PFSK-1 (cell line): ENCODE data around the gene NRP2.

Experiments
- FOXP2 ChIP-seq: optimal IDR thresholded peaks from 2 replicates; pipeline ENCODE3; 2011; ENCODE audit warnings: borderline replicate concordance, control low read depth, inconsistent platforms; ENCODE audit not compliant: insufficient read depth; ENCODE audit errors: extremely low read length, extremely low read depth
- POLR2AphosphoS5 ChIP-seq: IDR thresholded peaks from 2 replicates; pipeline ENCODE4 v1.6.1; 2012; ENCODE audit warnings: low read depth, mild to moderate bottlenecking, control low read depth, low read length, moderate library complexity
- SIN3A ChIP-seq: IDR thresholded peaks from 2 replicates; pipeline ENCODE4 v1.6.1; 2012; ENCODE audit warnings: mild to moderate bottlenecking, low read length, moderate library complexity, borderline replicate concordance; ENCODE audit not compliant: insufficient read depth
- TAF1 ChIP-seq: IDR thresholded peaks from 2 replicates; pipeline ENCODE4 v1.6.1; 2012; ENCODE audit warnings: low read length, control low read depth, borderline replicate concordance; ENCODE audit not compliant: insufficient read depth
- TF ChIP-seq, protein P1 (sequence below), 2 experiments: IDR thresholded peaks; 2 replicates each; pipeline versions ENCODE4 v1.6.1 to v1.8.0; 2011 to 2012; ENCODE audit warnings: low read depth in 2 of 2, low read length in 2 of 2, control low read depth in 1 of 2, inconsistent platforms in 1 of 2, mild to moderate bottlenecking in 1 of 2, moderate library complexity in 1 of 2; ENCODE audit not compliant: insufficient read depth in 1 of 2

The NRP2 gene

GRCh38 chr2:205758051-205758450, 75.8 kb downstream of the NRP2 start:
- TF ChIP-seq TAF1 = no peak
- TF ChIP-seq FOXP2 = no peak
- TF ChIP-seq SIN3A = no peak
- TF ChIP-seq, protein P1, sequence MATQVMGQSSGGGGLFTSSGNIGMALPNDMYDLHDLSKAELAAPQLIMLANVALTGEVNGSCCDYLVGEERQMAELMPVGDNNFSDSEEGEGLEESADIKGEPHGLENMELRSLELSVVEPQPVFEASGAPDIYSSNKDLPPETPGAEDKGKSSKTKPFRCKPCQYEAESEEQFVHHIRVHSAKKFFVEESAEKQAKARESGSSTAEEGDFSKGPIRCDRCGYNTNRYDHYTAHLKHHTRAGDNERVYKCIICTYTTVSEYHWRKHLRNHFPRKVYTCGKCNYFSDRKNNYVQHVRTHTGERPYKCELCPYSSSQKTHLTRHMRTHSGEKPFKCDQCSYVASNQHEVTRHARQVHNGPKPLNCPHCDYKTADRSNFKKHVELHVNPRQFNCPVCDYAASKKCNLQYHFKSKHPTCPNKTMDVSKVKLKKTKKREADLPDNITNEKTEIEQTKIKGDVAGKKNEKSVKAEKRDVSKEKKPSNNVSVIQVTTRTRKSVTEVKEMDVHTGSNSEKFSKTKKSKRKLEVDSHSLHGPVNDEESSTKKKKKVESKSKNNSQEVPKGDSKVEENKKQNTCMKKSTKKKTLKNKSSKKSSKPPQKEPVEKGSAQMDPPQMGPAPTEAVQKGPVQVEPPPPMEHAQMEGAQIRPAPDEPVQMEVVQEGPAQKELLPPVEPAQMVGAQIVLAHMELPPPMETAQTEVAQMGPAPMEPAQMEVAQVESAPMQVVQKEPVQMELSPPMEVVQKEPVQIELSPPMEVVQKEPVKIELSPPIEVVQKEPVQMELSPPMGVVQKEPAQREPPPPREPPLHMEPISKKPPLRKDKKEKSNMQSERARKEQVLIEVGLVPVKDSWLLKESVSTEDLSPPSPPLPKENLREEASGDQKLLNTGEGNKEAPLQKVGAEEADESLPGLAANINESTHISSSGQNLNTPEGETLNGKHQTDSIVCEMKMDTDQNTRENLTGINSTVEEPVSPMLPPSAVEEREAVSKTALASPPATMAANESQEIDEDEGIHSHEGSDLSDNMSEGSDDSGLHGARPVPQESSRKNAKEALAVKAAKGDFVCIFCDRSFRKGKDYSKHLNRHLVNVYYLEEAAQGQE (IDR thresholded peaks at IDR 0.05; ENCODE audit: insufficient read depth in 1 of 2, low read depth in 2 of 2, low read length in 2 of 2) = no peak
- no peak for TF ChIP-seq POLR2AphosphoS5

- TF ChIP-seq, protein P1 (IDR thresholded peaks at IDR 0.05; ENCODE audit: insufficient read depth in 1 of 2, low read depth in 2 of 2, low read length in 2 of 2) = peak in 1 of 2 experiments; percentile 66; a peak in 2 of 4 replicates
- TF ChIP-seq SIN3A = no peak
- TF ChIP-seq TAF1 = no peak
These were observed 76.2 kb downstream of the NRP2 start for GRCh38 chr2:205758500-205758899.

DNA sequence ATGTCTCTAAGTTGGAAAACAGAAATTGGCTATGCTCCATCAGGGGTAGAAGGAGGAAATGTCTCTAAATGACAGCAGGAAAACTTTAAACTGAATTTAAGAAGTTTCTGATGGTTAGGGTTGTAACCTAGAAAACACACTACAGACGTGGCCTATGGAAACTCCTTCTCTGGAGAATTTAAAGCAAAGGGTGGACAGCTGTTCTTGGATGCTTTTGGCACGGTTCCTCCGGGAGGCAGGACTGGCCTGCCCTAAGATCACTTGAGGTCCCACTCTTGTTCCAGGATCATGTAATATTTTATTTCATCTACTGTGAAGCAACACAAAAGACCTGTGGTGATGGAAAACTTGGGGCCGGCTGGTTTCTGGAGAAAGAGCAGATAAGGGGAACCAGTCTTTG, 77.0 kb downstream of the NRP2 start:
- TF ChIP-seq, protein P1 (IDR thresholded peaks at IDR 0.05; ENCODE audit: insufficient read depth in 1 of 2, low read depth in 2 of 2, low read length in 2 of 2) = no peak
- TF ChIP-seq SIN3A = no peak
- TF ChIP-seq TAF1 = no peak
- no peak for TF ChIP-seq FOXP2
- no peak for TF ChIP-seq POLR2AphosphoS5

DNA sequence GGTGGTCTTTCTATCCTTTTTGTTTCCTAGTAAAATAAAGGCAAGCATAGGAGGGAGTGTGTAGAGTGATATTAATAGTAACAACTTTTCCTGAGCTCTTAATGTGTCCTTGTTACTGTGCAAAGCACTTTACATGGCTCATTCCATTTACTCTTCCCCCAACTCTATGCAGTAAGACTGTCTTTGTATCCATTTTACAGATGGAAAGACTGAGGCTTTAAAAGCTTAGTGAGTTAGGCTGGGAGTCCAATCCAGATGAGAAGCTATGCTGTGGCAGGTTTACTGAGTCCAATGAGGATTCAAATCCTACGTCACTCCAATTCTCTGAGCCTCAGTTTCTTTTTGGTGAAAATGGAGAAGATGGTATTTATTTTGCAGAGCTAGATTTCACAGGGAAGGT, 77.4 kb downstream of the NRP2 start:
- TF ChIP-seq TAF1 = no peak
- TF ChIP-seq, protein P1 (IDR thresholded peaks at IDR 0.05; ENCODE audit: insufficient read depth in 1 of 2, low read depth in 2 of 2, low read length in 2 of 2) = no peak
- TF ChIP-seq SIN3A = no peak
- no peak for TF ChIP-seq FOXP2
- TF ChIP-seq POLR2AphosphoS5 = no peak

- TF ChIP-seq POLR2AphosphoS5 (no peak), TAF1 (no peak), SIN3A (no peak)
These were observed 77.9 kb downstream of the NRP2 start for GRCh38 chr2:205760157-205760556.

DNA sequence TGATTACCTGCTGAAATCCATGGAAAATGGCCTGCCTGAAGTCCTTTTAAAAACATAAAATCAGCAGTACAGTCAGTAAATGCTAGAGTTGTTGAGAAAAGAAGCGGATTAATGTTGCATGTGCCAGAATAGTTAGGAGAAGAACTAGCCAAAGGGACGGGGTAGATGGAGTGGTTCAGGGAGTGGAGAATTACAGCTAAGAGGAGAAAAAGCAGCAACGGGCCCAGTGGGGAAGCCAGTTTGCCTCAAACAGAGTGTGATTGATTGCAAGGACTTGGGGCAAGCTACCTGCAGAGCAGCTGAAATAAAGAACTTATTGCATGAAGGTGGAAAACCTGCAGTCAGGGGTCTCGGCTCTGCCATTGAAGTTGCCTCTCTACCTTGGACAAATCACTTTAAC, 79.1 kb downstream of the NRP2 start:
- TF ChIP-seq SIN3A (no peak), POLR2AphosphoS5 (no peak), TAF1 (no peak), FOXP2 (no peak)
- TF ChIP-seq, protein P1 (IDR thresholded peaks at IDR 0.05; ENCODE audit: insufficient read depth in 1 of 2, low read depth in 2 of 2, low read length in 2 of 2) = no peak
